Mesenchymal stem cell (in vitro differentiated cells and primary cell): ENCODE results near the gene TNFRSF4.

Experiments used
- DNase-seq: peaks from one replicate; pipeline ENCODE4 v3.0.0-alpha.2; 2013
- H2AFZ ChIP-seq: one replicate; pipeline ENCODE4 v1.6.1; 2013; ENCODE audit warnings: low read depth, mild to moderate bottlenecking, control low read depth, inconsistent platforms, low read length, moderate library complexity
- H2AK5ac ChIP-seq: 2 replicates; pipeline ENCODE4 v1.6.1; 2013; ENCODE audit warnings: low read length, moderate library complexity, mild to moderate bottlenecking, inconsistent platforms; ENCODE audit not compliant: severe bottlenecking
- H2BK120ac ChIP-seq: one replicate; pipeline ENCODE4 v1.6.1; 2013; ENCODE audit warnings: low read depth, mild to moderate bottlenecking, inconsistent platforms, low read length, moderate library complexity
- H2BK12ac ChIP-seq, 2 experiments: one replicate each; pipeline ENCODE4 v1.6.1; 2013; ENCODE audit warnings: inconsistent platforms in 2 of 2, low read length in 2 of 2, mild to moderate bottlenecking in 2 of 2, moderate library complexity in 2 of 2, control low read depth in 1 of 2
- H2BK15ac ChIP-seq: one replicate; pipeline ENCODE4 v1.6.1; 2013; ENCODE audit warnings: mild to moderate bottlenecking, low read depth, inconsistent platforms; ENCODE audit not compliant: poor library complexity, severe bottlenecking
- H2BK5ac ChIP-seq: 2 replicates; pipeline ENCODE4 v1.6.1; 2013; ENCODE audit warnings: low read depth, mild to moderate bottlenecking, low read length, control low read depth, inconsistent platforms; ENCODE audit not compliant: poor library complexity, severe bottlenecking
- H3K14ac ChIP-seq, 2 experiments: one replicate each; pipeline ENCODE4 v1.6.1; 2013; ENCODE audit warnings: inconsistent platforms in 2 of 2, low read length in 2 of 2, control low read depth in 1 of 2, mild to moderate bottlenecking in 1 of 2, moderate library complexity in 1 of 2
- H3K18ac ChIP-seq, 2 experiments: one replicate each; pipeline ENCODE4 v1.6.1; 2013; ENCODE audit warnings: inconsistent platforms in 2 of 2, low read length in 2 of 2, control low read depth in 1 of 2, low read depth in 1 of 2, mild to moderate bottlenecking in 1 of 2
- H3K23ac ChIP-seq, 2 experiments: one replicate each; pipeline ENCODE4 v1.6.1; 2013; ENCODE audit warnings: inconsistent platforms in 2 of 2, low read length in 2 of 2, mild to moderate bottlenecking in 2 of 2, moderate library complexity in 2 of 2, control low read depth in 1 of 2
- H3K27ac ChIP-seq: 2 replicates; pipeline ENCODE4 v1.5.1; 2013; ENCODE audit warnings: mild to moderate bottlenecking, moderate library complexity, low read length, control low read depth, inconsistent platforms; ENCODE audit not compliant: poor library complexity, severe bottlenecking
- H3K27me3 ChIP-seq, 2 experiments: 2 replicates each; pipeline versions ENCODE4 v1.6.1 to v1.7.0; 2013; ENCODE audit warnings: low read length in 2 of 2, mild to moderate bottlenecking in 2 of 2, moderate library complexity in 2 of 2, control low read depth in 1 of 2, inconsistent platforms in 1 of 2; ENCODE audit not compliant: control insufficient read depth in 1 of 2, insufficient read depth in 1 of 2
- H3K36me3 ChIP-seq, 2 experiments: 2 replicates each; pipeline versions ENCODE4 v1.6.1 to v1.7.0; 2013; ENCODE audit warnings: low read length in 2 of 2, control low read depth in 1 of 2, inconsistent platforms in 1 of 2, low read depth in 1 of 2, mild to moderate bottlenecking in 1 of 2; ENCODE audit not compliant: insufficient read depth in 2 of 2, control insufficient read depth in 1 of 2
- H3K4ac ChIP-seq, 2 experiments: one replicate each; pipeline ENCODE4 v1.6.1; 2013; ENCODE audit warnings: inconsistent platforms in 2 of 2, low read length in 2 of 2, mild to moderate bottlenecking in 2 of 2, moderate library complexity in 2 of 2, control low read depth in 1 of 2, low read depth in 1 of 2
- H3K4me1 ChIP-seq: 2 replicates; pipeline ENCODE4 v1.6.1; 2013; ENCODE audit warnings: low read depth, low read length, control low read depth; ENCODE audit not compliant: control insufficient read depth, insufficient read depth
- H3K4me2 ChIP-seq: 2 replicates; pipeline ENCODE4 v1.6.1; 2013; ENCODE audit warnings: low read length, mild to moderate bottlenecking, inconsistent platforms; ENCODE audit not compliant: poor library complexity, severe bottlenecking
- H3K4me3 ChIP-seq, 2 experiments: 2 replicates each; pipeline versions ENCODE4 v1.5.1 to v1.7.0; 2013; ENCODE audit warnings: low read length in 2 of 2, mild to moderate bottlenecking in 2 of 2, control low read depth in 1 of 2, low read depth in 1 of 2; ENCODE audit not compliant: insufficient read depth in 1 of 2
- H3K79me1 ChIP-seq: replicated peaks from 2 replicates; pipeline ENCODE4 v1.6.1; 2013; ENCODE audit warnings: mild to moderate bottlenecking, control low read depth, low read length, inconsistent platforms; ENCODE audit not compliant: poor library complexity, severe bottlenecking
- H3K9ac ChIP-seq: 2 replicates; pipeline ENCODE4 v1.7.0; 2013; ENCODE audit warnings: mild to moderate bottlenecking, low read length, moderate library complexity
- H3K9me3 ChIP-seq: 2 replicates; pipeline ENCODE4 v1.7.0; 2013; ENCODE audit warnings: mild to moderate bottlenecking, low read length; ENCODE audit not compliant: control insufficient read depth
- H4K8ac ChIP-seq: one replicate; pipeline ENCODE4 v1.6.1; 2013; ENCODE audit warnings: inconsistent platforms, mild to moderate bottlenecking, low read length, moderate library complexity
- H4K91ac ChIP-seq: one replicate; pipeline ENCODE4 v1.6.1; 2013; ENCODE audit warnings: mild to moderate bottlenecking, low read length, inconsistent platforms
- WGBS: methylation state at CpG from one replicate; pipeline ENCODE4 v1.1.7; 2013; ENCODE audit warnings: mixed read lengths; 5-methylcytosine and 5-hydroxymethylcytosine counted together

Gene TNFRSF4

DNA sequence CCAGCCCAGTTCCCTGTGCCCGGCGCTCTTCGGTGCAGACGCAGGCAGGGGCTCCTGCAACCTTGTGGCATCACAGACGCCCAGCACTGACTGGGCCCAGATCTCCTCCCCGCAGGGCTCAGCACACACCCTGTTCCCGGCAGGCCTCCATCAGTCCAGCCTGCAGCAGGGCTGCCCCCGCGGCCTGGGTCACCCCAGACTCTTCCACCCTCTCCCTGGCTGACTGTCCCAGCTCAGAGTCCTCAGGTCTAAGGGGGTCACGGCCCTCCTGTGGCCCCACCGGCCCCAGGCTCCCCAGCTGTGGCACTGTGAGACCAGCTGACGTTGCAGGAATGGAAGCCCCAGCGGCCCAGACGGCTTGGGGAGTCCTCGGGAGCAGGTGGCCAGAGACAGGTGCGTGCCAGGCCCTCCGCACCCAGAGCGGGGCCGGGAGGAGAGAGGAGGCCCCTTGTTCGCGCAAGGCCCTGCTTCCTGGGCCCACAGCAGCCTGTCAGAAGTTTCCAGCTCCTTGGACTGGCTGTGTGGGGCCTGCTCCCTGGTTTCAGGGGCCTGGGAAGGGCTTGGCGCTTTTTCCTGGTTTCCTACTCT, 22.3 kb upstream of the TNFRSF4 start:
- no peak overlapping the region for H3K23ac ChIP-seq
- WGBS: 89% methylated on average over 22 of the region's 22 CpGs

DNA sequence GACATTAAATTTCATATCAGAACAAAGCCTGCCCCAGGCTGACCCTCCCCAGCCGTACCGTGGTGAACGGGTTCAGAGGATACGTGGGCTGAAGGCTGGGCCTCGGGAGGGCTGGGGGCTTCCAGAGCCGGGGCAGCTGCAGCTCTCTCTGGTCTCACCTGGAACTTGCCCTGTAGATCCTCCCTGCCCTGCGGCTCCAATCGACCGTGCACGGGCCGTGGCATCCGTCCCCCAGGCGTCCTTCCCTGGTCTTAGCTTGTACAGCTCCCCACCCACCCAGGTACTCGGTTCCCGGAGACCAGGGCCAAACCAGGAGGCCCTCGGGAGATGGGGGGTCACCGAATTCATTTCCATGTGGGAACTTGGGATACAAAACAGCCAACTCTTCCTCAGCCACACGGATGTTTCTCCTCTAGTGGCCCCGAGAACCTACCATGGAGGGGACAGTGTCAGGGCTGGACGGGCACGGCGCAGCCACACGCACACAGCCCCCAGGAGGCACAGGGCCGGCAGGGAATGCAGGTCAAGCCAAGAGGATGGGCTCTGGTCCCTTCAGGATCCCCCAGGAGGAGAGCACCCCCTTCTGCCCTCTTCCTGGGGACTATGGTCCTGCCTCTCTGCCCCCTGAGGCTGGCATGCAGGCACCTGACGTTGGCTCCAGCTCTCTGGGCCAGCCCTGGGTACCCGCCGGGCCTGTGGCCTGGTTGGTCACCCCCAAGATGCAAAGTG, 21.2 kb upstream of the TNFRSF4 start:
- no peak overlapping the region for H3K9ac ChIP-seq
- peaks cover 15% of the 10 kb centered on the region for H3K79me1 ChIP-seq
- H3K36me3 ChIP-seq: peaks cover 6 to 37% of the 10 kb centered on the region in 2 experiments
- 95% methylated on average over 27 of the region's 27 CpGs for WGBS
- H3K18ac ChIP-seq: no peak overlapping the region
- H3K14ac ChIP-seq: no peak overlapping the region
- no peak overlapping the region for H4K8ac ChIP-seq
- no peak overlapping the region for H4K91ac ChIP-seq
- H2AFZ ChIP-seq: no peak overlapping the region
- DNase-seq: no peak
- H3K4me2 ChIP-seq: no peak overlapping the region
- peaks cover 0 to 37% of the 10 kb centered on the region in 2 experiments for H3K27me3 ChIP-seq
- no peak overlapping the region for H3K4me3 ChIP-seq
- H2BK15ac ChIP-seq: no peak overlapping the region
- peaks cover 3% of the 10 kb centered on the region for H3K9me3 ChIP-seq
- no peak overlapping the region for H2BK5ac ChIP-seq
- no peak overlapping the region for H3K23ac ChIP-seq
- H3K4ac ChIP-seq: no peak overlapping the region
- no peak overlapping the region for H2AK5ac ChIP-seq
- no peak overlapping the region for H2BK120ac ChIP-seq
- no peak overlapping the region for H2BK12ac ChIP-seq
- H3K27ac ChIP-seq: no peak overlapping the region
- peaks cover 43% of the 10 kb centered on the region for H3K4me1 ChIP-seq

More for the DNA sequence above, 22.3 kb upstream of the TNFRSF4 start:
- Histone ChIP-seq H2BK120ac (no peak overlapping the region), H3K4me1 (peaks cover 51% of the 10 kb centered on the region), H2AFZ (no peak overlapping the region), H3K79me1 (peaks cover 15% of the 10 kb centered on the region), H3K14ac (no peak overlapping the region), H2BK5ac (no peak overlapping the region), H3K4ac (no peak overlapping the region), H3K27ac (no peak overlapping the region), H4K8ac (no peak overlapping the region), H2BK12ac (no peak overlapping the region), H3K9me3 (peaks cover 3% of the 10 kb centered on the region), H4K91ac (peak overlapping the region; percentile 66), H3K18ac (no peak overlapping the region), H3K27me3 (peaks cover 0 to 38% of the 10 kb centered on the region in 2 experiments), H3K4me3 (no peak overlapping the region), H3K4me2 (no peak overlapping the region), H3K9ac (no peak overlapping the region), H2AK5ac (no peak overlapping the region), H2BK15ac (no peak overlapping the region), H3K36me3 (peaks cover 6 to 37% of the 10 kb centered on the region in 2 experiments)
- DNase-seq: no peak

DNA sequence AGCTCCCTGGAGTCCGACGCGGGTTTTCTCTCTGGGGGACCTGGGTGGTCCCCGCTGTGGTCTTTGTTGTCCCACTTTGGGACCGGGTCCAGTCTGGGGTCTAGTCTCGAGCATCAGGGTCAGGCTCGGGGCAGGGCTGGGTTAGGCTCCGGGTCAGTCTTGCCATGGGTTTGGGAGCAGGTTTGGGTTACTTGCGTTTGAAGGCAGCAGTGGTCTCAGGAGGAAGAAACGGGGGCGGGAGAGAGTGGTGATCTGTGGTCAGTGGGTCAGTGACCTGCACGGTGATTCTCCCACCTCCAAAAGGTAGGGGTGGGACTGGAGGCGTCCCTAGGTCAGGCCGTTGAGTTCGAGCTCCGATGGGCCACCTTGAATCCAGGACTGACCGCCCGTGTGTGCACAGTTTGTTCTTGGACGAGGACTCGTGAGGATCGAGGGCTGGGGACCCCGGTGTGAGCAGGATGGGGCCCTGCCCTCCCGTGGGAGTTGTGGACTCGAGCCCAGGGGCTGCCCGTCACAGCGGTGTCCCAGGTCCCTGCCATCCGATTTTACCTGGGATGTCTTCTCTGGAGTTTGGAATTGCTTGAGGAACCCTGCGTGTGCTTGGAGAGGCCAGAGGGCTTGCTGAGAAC, 20.3 kb upstream of the TNFRSF4 start:
- DNase-seq: no peak
- no peak overlapping the region for H2BK15ac ChIP-seq
- H2AK5ac ChIP-seq: no peak overlapping the region
- 97% methylated on average over 28 of the region's 28 CpGs for WGBS
- peak overlapping the region in 1 of 2 experiments; percentile 11 for H2BK12ac ChIP-seq
- no peak overlapping the region for H3K18ac ChIP-seq
- no peak overlapping the region for H3K14ac ChIP-seq
- H2AFZ ChIP-seq: no peak overlapping the region
- no peak overlapping the region for H3K27ac ChIP-seq
- H3K4me1 ChIP-seq: peaks cover 45% of the 10 kb centered on the region
- peaks cover 3% of the 10 kb centered on the region for H3K9me3 ChIP-seq
- H4K8ac ChIP-seq: no peak overlapping the region
- H3K9ac ChIP-seq: no peak overlapping the region
- H3K27me3 ChIP-seq: peaks cover 0 to 28% of the 10 kb centered on the region in 2 experiments
- peaks cover 6 to 46% of the 10 kb centered on the region in 2 experiments for H3K36me3 ChIP-seq
- H2BK5ac ChIP-seq: no peak overlapping the region
- no peak overlapping the region for H3K23ac ChIP-seq
- H3K79me1 ChIP-seq: peaks cover 15% of the 10 kb centered on the region
- no peak overlapping the region for H3K4me2 ChIP-seq
- H3K4ac ChIP-seq: no peak overlapping the region
- no peak overlapping the region for H2BK120ac ChIP-seq
- H4K91ac ChIP-seq: no peak overlapping the region
- no peak overlapping the region for H3K4me3 ChIP-seq

DNA sequence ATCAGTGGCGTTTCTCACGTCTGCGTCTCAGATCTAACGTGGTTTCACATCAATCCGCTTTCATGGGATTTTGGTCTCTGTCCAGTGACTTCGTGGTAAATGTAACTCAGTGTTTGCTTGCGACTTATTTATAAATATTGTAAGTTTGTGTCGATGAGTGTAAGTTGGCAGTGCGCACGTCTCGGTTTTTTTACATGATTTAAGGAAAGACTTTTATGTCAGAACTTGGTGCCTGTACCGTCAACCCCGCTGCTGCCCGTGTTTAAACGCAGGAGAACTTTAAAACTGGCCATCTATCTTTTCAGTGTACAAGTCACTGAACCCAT, 19.6 kb upstream of the TNFRSF4 start:
- no peak overlapping the region for H2BK5ac ChIP-seq
- no peak overlapping the region for H4K8ac ChIP-seq
- H3K14ac ChIP-seq: no peak overlapping the region
- H3K79me1 ChIP-seq: peaks cover 15% of the 10 kb centered on the region
- H3K9ac ChIP-seq: no peak overlapping the region
- no peak overlapping the region for H3K27ac ChIP-seq
- no peak overlapping the region for H2BK12ac ChIP-seq
- H3K18ac ChIP-seq: no peak overlapping the region
- DNase-seq: no peak
- no peak overlapping the region for H4K91ac ChIP-seq
- no peak overlapping the region for H2AFZ ChIP-seq
- no peak overlapping the region for H2BK15ac ChIP-seq
- no peak overlapping the region for H3K4ac ChIP-seq
- no peak overlapping the region for H3K4me2 ChIP-seq
- H3K9me3 ChIP-seq: peaks cover 3% of the 10 kb centered on the region
- H3K23ac ChIP-seq: no peak overlapping the region
- no peak overlapping the region for H2AK5ac ChIP-seq
- H2BK120ac ChIP-seq: no peak overlapping the region
- peaks cover 11 to 51% of the 10 kb centered on the region in 2 experiments for H3K36me3 ChIP-seq
- no peak overlapping the region for H3K4me3 ChIP-seq
- peaks cover 0 to 20% of the 10 kb centered on the region in 2 experiments for H3K27me3 ChIP-seq
- H3K4me1 ChIP-seq: peaks cover 47% of the 10 kb centered on the region
- WGBS: 98% methylated on average over 15 of the region's 15 CpGs
